Right lobe of liver (tissue), 6 donors: Measurements from ENCODE around the gene CREBL2. TPM values are rescaled to one million over a fixed set of nuclear protein-coding genes. Genes with fewer than 3 reads are reported as not detected.
A peak's percentile ranks its signal among the peaks of the same experiment; 100 is the strongest.

Source experiments
- ATAC-seq, 4 donors: fragments of 200-7000 bp; cut with Tn5 transposase; one replicate each; pipeline ENCODE4 v1.9.1; 2020; ENCODE audit warnings: mild to moderate bottlenecking in 4 of 4, moderate library complexity in 4 of 4
- DNase-seq, 3 donors: peaks; one replicate each; pipeline ENCODE4 v3.0.0-alpha.2; 2020
- H3K27ac ChIP-seq, 3 donors: fragments of 200-600 bp; one replicate each; pipeline ENCODE4 v1.8.0; 2022
- H3K27me3 ChIP-seq, 2 donors: fragments of 200-600 bp; one replicate each; pipeline ENCODE4 v1.8.0; 2022
- H3K36me3 ChIP-seq, 4 donors: fragments of 200-600 bp; sonication (generic) in 1 of 4; one replicate each; pipeline versions ENCODE4 v1.5.1 to v1.8.0; 2017 to 2022; ENCODE audit warnings: control low read depth in 1 of 4
- H3K4me1 ChIP-seq, 4 donors: fragments of 200-600 bp; sonication (generic) in 1 of 4; one replicate each; pipeline versions ENCODE4 v1.5.1 to v1.8.0; 2017 to 2022; ENCODE audit warnings: control low read depth in 1 of 4
- H3K4me3 ChIP-seq, 3 donors: fragments of 200-600 bp; one replicate each; pipeline ENCODE4 v1.8.0; 2022
- H3K9me3 ChIP-seq, 4 donors: fragments of 200-600 bp; sonication (generic) in 1 of 4; one replicate each; pipeline versions ENCODE4 v1.5.1 to v1.8.0; 2017 to 2022; ENCODE audit warnings: control low read depth in 1 of 4
- POLR2A ChIP-seq: fragments of 450-650 bp; IDR thresholded peaks from one replicate; pipeline ENCODE4 v1.6.1; 2017; ENCODE audit warnings: antibody characterized with exemption, mild to moderate bottlenecking
- WGBS: methylation state at CpG from one replicate; pipeline ENCODE4 v1.1.6; 2018; ENCODE audit warnings: low coverage, low lambda C conversion rate; ENCODE audit not compliant: insufficient coverage; ENCODE audit errors: missing lambda C conversion rate; 5-methylcytosine and 5-hydroxymethylcytosine counted together
- intact Hi-C, 2 donors: fragments of 100-400 bp; cut with DNase I; formaldehyde crosslinking; loops; one replicate each; pipeline versions ENCODE4 v1.11.2 to v1.14.1; 2022
- total RNA-seq, 6 experiments: library from RNA; depleted of rRNA in 2 of 6; stranded (reverse); fragments of >200 nt in 2 of 6; fragmentation: NEBNext Ultra II Directional in 3 of 6; extraction: Animal tissue kit (Norgen Biotek cat#: 25700) in 3 of 6; gene quantifications; one replicate each; pipeline versions ENCODE4 v1.1.0 to v1.2.4, GENCODE V29; 2016 to 2023
- TF ChIP-seq, protein P1 (sequence below), 4 donors: fragments of 200-600 bp in 3 of 4; fragments of 450-650 bp in 1 of 4; IDR thresholded peaks; one replicate each; pipeline versions ENCODE4 v1.5.1 to v1.8.0; 2016 to 2022; ENCODE audit warnings: antibody characterized with exemption in 4 of 4, mild to moderate bottlenecking in 2 of 4
- donor health status: DM: no; HTN: yes; CAD: no.
- donor health status: DM: no; HTN: no; CAD: no.
- donor health status: DM: no; HTN: no; CAD: no.
- donor health status: DM: no; HTN: yes; CAD: no.
- donor health status: DM: no; HTN: yes; CAD: no.

Gene CREBL2
- total RNA-seq, 6 experiments from 2014 or later, result 24.3 to 28.5 (median 26.8) TPM

DNA sequence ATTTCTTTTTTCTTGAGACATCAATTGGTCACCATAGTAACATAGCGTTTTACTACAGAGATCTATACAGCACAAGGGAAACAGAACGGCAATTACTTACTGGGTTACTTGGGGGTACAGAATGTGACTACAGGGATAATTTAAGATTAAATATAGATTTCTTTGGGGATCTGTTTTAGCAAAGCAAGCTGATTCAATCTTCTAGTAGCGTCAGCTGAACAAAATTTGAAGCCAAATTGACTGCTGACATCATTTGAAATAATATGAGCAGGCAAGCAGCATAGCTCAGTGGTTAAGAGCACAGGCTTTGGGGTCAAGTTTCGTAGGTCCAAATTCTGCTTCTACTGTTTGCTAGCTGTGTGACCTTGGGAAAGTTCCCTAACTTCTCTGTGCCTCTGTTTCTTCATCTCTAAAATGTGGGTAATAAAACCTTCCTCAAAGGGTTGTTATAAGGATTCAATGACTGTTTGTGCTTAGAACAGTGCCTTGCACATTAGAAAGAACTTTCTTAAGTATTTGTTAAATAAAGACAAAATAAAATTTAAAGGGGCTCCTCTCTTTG, 71.5 kb downstream of the CREBL2 start:
- no peak for DNase-seq
- H3K9me3 ChIP-seq, result no peaks in the 10 kb centered on the region
- no peaks in the 10 kb centered on the region for H3K27me3 ChIP-seq
- H3K36me3 ChIP-seq, result no peaks in the 10 kb centered on the region
- no peaks in the 10 kb centered on the region for H3K4me1 ChIP-seq
- intact Hi-C loops, result no loop called here
- H3K27ac ChIP-seq, result no peak overlapping the region
- ATAC-seq, result no peak
- H3K4me3 ChIP-seq, result no peak overlapping the region
- no peak for TF ChIP-seq POLR2A
- TF ChIP-seq, protein P1, sequence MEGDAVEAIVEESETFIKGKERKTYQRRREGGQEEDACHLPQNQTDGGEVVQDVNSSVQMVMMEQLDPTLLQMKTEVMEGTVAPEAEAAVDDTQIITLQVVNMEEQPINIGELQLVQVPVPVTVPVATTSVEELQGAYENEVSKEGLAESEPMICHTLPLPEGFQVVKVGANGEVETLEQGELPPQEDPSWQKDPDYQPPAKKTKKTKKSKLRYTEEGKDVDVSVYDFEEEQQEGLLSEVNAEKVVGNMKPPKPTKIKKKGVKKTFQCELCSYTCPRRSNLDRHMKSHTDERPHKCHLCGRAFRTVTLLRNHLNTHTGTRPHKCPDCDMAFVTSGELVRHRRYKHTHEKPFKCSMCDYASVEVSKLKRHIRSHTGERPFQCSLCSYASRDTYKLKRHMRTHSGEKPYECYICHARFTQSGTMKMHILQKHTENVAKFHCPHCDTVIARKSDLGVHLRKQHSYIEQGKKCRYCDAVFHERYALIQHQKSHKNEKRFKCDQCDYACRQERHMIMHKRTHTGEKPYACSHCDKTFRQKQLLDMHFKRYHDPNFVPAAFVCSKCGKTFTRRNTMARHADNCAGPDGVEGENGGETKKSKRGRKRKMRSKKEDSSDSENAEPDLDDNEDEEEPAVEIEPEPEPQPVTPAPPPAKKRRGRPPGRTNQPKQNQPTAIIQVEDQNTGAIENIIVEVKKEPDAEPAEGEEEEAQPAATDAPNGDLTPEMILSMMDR (IDR thresholded peaks at IDR 0.05), result no peak
- WGBS, result 72% methylated on average over 4 of the region's 4 CpGs

DNA sequence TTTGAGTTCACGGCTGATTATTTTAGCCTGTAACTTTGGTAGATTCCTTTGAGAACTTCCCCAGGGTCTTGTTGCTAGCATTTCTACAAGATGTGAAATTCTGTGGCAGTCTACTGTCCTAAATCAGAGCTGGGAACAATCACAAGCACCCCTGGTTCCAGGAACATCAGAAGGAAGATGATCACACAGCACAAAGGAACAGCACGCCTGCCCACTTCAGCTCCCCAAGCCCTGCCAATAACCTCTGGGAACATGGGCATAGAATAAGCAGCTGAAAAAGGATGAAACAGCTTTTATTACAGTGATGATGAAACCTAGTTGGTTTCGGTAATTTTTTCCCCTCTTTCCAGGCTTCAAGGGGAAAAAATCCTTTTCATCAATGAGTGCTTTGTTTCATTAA, 72.0 kb downstream of the CREBL2 start:
- 72% methylated on average over 3 of the region's 3 CpGs for WGBS
- no peak overlapping the region for H3K4me3 ChIP-seq
- intact Hi-C loops, result no loop called here
- H3K9me3 ChIP-seq, result no peaks in the 10 kb centered on the region
- TF ChIP-seq POLR2A, result no peak
- TF ChIP-seq, protein P1 (IDR thresholded peaks at IDR 0.05), result no peak
- no peaks in the 10 kb centered on the region for H3K27me3 ChIP-seq
- H3K27ac ChIP-seq, result no peak overlapping the region
- ATAC-seq (no peak), DNase-seq (no peak)
- H3K36me3 ChIP-seq, result no peaks in the 10 kb centered on the region
- no peaks in the 10 kb centered on the region for H3K4me1 ChIP-seq

DNA sequence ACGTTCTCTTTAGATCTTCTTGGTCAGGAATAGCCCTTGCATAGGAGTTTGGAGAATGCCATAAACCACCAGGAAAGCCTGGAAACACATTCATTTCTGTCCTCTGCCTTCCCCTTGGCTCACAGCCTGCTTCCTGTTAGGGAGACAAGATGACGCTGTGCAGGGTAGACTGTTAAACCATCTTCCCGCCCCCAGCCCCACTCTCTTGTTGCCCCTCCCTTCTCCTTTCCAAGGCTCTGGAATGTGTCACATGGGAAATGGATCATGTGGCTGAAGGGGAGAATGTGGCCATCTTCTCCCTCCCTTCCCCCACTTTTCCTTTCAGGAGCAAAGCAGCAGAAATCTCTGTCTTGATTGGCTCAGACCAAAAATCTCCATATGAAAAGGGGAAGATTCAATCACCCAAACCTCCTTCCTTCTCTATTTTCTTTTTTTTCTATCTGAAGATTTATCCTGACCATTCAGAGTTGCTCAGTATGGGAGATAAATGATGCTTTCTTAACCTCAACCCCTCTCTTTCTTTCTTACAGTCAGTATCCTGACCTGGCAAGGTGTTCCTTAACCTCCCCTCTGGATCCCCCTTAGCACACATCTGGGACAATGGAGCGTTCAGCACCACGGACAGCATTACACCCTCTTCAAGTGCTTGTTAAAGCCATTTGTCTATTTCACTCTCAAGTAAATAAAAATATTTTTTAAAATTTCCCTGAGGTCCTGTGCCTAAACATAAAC, 72.9 kb downstream of the CREBL2 start:
- no peaks in the 10 kb centered on the region for H3K9me3 ChIP-seq
- intact Hi-C loops, result no loop called here
- no peaks in the 10 kb centered on the region for H3K27me3 ChIP-seq
- H3K36me3 ChIP-seq, result no peaks in the 10 kb centered on the region
- ATAC-seq (peak in 1 of 4 donors; percentile 38), DNase-seq (no peak)
- TF ChIP-seq, protein P1 (IDR thresholded peaks at IDR 0.05), result no peak
- no peak for TF ChIP-seq POLR2A
- WGBS, result 8% methylated on average over 5 of the region's 5 CpGs
- no peak overlapping the region for H3K4me3 ChIP-seq
- no peaks in the 10 kb centered on the region for H3K4me1 ChIP-seq
- H3K27ac ChIP-seq, result no peak overlapping the region

DNA sequence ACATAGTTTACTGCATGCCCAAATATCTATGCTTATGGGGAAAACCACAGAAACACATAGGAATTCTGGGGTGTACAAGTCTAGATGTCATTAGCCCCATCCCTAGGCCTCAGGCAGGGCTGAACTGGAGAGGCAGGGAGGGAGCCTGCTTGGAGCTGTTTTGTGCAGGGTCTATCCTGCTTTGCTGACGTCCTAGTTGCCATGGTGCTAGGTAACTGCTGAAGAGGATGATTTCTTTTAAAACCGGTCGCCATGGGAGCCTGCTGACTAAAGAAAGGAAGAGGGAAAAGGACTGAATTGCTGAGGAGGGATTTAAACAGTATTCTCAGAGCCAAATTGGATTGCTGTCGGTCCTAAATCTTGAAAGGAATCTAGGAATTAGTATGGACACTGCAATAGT, 73.6 kb downstream of the CREBL2 start:
- ATAC-seq, result no peak
- intact Hi-C loops, result no loop called here

More for the DNA sequence above, 73.6 kb downstream of the CREBL2 start:
- Histone ChIP-seq H3K27me3 (no peaks in the 10 kb centered on the region), H3K4me3 (no peak overlapping the region), H3K4me1 (no peaks in the 10 kb centered on the region), H3K9me3 (no peaks in the 10 kb centered on the region), H3K36me3 (no peaks in the 10 kb centered on the region), H3K27ac (no peak overlapping the region)
- TF ChIP-seq, protein P1 (IDR thresholded peaks at IDR 0.05), result no peak
- TF ChIP-seq POLR2A, result no peak
- 29% methylated on average over 2 of the region's 4 CpGs for WGBS
- DNase-seq, result no peak
